ENCODE measurements around the gene DHX32.

DHX32 gene

DNA sequence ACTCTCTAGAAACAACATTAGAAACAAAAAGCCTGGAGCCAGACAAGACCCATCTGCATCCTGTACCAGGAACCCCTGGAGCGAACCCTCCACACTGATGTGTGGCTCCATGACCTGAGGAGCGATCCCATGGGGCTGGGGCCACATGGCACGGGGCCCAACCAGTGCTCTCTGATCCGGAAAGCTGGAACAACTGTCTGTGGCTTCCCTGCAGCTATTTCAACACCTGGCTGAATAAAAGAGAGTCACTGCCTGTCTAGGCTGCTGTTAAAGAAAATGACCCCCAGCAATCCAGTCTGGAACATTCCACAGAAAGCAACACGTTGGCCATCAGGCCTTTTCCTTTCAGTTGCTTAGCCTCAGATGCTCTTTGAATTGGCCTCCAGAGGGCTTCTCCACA lies 79.0 kb downstream of the DHX32 start:
- no peak for DNase-seq (ENCODE audit: low spot score)

DNA sequence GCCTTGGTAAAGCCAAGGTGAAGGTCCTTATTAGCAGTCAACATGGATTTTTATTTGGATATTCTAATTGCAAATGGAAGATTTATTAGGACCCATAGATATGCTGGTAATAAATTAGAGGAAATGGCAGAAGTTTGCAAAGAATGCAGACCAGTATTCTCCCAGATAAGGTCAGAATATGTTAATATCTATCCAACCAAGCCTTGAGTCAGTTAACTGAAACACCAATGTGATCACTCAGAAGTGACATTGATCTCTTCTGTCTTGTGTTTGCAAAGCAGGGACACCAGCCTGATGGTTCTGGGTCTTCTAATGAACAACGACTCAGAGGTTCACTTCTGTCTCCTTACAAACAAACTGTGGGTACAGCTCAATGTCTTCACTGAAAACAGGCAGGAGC lies 79.5 kb downstream of the DHX32 start:
- DNase-seq (ENCODE audit: low spot score), result no peak

DNA sequence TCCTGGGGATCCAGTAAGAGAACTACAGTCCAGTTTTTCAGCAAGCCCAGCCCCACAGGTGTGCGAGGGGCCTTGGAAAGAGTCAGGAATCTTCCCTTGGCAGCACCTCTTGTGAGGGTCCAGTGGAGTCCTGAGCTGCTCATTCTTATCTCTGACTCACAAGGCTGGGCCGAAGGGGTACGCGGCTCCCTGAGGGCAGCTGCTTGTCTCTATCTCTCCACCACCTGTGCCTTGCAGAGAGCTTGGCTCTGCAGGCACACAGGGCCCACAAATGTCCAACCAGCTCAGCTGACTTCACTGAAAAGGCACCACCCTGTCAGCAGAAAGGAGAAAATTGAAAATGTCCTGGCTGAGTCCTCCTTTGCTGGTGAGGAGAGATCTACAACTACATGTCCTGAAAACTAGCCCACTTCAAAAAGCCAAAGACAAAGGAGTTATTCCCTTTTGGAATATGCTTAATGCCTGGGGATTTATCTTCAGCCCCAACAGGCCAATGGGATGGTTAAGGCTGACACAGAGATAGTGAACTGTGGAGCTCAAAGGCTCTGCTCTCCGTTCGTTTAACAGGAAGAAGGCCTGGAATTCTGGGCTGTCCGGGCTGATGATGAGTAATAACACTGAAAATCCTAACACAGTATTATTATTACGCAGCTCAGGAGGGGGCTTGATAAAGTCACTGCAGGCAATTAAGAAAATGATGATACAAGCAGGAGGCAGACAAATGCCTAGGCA lies 81.5 kb downstream of the DHX32 start:
- no peak for DNase-seq (ENCODE audit: low spot score)

DNA sequence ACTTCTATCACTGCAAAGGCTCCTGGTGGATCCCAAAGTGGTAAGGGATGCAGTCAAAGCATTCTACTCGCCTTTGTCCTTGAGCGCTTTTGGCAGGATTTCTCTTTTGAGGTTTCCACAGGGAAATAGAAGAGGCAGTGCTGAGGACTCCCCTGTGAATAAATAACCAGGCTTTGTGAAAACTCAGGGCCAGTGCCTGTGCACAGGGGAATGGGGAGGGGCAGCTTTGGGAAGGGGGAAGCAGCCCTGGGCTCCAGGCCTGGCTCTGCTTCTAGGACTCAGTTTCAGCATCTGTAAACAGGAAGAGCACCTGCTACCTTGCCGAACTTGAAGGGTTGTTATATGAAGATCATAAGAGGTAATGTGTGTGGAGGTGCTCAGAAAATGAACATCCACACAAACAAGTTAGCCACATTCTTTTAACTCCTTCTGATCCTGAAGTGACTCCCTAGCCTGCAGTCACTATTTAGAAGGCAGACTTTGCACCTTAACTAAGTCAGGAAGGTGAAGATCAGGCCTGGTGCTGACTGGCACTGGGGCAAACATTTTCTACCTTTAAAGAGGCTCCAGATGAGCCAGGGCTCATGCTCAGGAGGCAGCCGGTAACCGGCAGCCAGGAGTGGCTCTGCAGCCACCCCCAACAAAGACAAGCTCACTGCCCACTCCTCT lies 83.0 kb downstream of the DHX32 start:
- no peak for DNase-seq (ENCODE audit: low spot score)

DNA sequence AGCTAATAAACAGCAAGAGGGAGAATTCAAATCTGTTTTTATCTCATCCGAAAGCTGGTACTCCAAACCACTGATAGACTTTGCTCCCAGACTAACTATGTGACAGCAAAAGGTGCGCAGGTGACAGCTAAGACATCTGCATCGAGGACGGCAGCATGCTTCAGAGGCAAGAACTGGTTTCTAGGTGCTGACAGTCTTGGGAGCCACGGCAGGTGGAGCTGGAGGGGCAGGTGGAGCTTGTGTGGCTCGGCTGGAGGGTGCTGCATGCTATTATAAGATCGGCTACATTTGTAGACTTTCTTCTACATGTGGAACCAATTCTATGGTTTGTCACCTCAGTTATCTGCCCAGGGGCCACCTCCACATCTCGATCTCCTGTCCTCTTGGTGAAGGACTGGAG lies 83.7 kb downstream of the DHX32 start:
- no peak for DNase-seq (ENCODE audit: low spot score)

DNA sequence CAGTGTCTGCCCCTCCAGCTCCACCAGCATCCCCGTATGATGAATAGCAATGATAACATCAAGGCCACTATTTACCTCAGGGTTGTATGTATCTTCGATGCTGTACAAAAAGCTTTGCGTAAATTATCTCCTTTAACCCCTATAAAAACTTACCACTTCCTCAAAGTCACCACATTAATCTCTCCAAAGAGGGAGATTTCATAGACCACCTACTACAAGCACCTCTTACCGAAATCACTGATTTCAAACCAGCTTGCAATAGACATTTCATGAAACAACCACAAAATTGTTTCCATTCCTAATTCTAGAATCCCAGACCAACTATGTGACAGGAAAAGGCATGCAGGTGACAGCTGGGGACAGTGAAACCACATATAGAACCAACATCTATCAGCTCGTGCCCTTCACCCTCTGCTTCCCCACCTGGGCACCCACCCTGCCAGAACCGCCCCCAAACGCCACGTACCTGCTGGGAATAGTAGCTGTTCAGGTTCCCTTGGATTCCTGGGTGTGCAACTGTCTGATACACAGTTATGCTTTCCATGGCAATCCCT lies 85.4 kb downstream of the DHX32 start:
- DNase-seq (ENCODE audit: low spot score), result no peak

DNA sequence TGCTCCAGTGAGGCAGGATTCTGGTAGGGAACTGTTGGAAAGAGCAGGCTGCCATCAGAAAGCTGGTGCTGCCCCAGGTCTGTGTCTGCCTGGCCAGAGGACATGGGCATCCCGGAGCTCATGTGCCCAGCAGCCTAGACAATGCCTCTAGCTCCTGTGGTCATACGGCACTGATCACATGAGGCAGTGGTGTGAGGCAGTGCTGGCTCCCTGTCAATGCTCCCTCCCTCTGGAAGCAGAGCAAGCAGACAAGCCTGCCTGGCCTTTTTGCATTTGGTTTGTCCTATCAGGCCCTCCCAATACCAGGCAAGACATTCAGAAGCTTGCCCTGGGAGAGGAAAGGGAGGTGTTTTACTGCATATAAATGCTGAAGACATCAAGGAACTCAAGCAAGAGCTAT lies 86.0 kb downstream of the DHX32 start:
- DNase-seq (ENCODE audit: low spot score), result peak; percentile 95

DNA sequence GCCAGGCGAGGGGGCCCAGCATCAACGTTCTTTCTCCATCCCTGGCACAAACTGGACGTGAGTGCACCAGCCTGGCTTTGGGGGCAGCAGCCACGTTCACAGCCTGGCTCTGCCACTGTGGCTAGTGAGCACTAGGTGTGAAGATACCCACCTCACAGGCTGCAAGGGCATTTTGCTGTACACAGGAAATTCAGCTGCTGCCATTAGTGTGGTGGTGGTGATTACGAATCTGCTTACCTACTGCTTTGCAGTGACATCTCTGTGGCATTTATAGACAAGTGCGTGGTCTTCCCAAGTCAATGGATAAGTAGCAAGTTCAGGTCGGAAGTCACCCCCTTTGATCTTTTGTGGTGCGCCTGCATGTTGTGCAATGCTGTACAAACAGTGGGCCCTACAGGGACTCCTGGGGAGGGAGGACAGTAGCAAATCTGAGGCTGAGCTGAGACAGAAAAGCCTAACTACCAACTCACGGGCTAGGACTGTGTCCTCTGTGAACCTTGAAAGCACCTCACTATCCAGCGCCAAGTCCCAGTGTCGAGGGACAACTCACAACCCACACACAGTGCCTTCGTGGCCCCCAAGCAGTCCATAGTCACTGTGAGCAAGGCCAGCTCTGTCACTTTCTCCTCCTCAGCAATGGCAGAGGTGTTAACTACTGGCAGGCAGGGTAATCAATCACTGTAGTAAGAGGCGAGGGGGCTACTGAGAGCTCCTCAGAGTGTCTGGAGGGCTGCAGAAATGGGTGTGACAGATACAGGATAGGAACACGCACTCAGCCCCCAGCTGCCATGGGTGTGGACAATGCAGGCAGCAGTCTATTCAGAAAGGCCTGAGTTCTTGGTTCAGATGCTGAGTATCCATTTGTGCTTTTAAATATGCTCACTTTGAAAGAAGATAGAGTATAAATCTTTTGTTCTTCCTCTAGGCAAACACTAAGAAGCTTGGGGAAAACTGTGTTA lies 88.5 kb downstream of the DHX32 start:
- no peak for DNase-seq (ENCODE audit: low spot score)

DNA sequence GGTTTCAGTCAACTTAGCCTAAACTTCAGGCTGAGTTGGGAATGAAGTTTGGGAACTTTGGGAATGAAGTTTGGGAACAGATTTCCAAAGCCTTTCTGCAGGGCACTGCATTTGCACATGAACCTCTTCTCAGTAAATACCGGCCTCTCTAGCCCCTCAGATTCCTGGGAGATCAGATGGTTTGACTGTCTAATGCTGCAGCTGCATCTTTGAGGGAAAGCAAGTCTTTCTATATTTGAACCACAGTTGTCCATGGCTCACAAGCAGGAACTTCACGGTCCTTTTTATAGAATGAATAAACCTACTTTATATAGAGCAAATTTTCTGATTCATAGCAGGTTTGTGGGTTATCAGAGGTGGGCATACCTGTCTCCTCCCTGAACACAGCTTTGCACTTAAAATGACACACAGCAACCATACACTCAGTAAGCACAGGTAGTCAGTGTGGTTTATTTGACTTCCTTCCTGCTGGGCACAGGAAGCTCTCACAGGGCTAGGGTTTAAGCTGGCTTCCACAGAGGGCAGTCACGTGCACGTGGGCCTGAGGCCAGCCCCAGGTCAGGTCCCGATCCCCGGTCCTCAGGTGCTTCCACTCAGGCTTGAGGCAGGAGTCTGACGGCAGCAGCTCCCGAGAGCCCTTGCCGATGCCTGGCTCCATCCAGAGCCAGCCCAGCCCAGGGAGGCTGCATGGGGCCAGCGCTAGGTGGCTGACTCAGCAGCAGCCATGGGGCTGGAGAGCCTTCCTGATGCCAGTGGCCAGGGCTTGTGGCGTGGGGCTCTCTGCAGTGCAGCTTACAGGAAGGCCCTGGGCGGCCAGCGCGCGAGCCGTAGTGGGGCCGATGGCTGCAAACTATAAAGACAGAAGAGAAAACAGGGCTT lies 92.7 kb downstream of the DHX32 start:
- DNase-seq (ENCODE audit: low spot score), result no peak

All from Ammon's horn (tissue), 1 donor.